Putamen (tissue), 1 donor: ENCODE measurements around the gene TBATA.

Experiments
- DNase-seq: peaks from one replicate; pipeline ENCODE4 v3.0.0-alpha.2; 2016; ENCODE audit warnings: low spot score

Gene TBATA

GRCh38 chr10:70743879-70744278, 41.3 kb downstream of the TBATA start:
- DNase-seq: no peak

DNA sequence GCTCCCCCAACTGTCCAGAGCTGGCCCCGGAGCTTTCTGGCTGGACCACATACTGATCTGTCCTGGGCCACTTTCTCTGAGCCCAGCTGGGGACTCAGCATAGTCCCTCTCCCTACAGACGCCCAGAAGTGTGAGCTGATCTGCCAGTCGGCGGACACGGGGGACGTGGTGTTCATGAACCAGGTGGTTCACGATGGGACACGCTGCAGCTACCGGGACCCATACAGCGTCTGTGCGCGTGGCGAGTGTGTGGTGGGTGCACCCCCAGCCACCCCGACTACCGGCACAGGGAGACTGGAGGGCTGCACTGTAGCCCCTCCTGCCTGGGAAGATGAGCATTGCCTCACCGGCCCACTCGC, 41.8 kb downstream of the TBATA start:
- no peak for DNase-seq

GRCh38 chr10:70742537-70743429, 42.4 kb downstream of the TBATA start:
- no peak for DNase-seq

DNA sequence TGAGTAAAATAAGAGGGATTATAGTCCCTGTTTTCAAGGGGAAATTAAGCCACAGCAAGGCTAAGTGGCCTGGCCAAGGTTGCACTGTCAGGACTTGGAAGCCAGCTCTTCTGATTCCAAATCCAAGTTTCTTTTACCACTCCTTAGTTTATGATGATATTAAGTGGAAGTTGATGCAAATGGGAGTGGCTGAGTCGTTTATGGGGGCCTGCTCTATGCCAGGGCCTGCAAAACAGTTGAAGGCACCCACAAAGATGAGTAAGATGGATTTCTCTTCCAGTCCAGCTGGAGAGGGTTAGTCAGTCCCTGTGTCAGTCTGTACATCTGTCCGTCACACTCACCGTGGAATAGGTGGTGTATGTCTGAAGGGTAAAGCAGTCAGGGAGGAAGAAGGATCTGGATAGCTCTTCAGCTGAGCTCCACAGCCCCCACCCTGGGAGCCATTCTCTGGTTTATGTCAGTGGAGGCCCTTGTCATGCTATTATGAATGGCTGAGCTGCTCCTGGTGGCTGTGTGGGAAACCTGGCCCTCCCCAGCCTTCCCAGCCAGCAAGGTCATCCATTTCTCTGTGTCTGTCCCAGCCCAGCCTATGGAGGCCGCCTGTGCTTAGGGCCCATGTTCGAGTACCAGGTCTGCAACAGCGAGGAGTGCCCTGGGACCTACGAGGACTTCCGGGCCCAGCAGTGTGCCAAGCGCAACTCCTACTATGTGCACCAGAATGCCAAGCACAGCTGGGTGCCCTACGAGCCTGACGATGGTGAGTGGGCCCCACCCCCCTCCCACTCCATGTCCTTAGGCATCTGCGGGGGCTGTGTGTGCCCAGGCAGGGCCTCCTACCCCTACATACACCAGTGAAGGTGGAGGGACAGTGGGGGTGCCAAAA, 44.5 kb downstream of the TBATA start:
- DNase-seq: no peak

- no peak for DNase-seq
Observed at GRCh38 chr10:70738761-70739121, 46.4 kb downstream of the TBATA start.

DNA sequence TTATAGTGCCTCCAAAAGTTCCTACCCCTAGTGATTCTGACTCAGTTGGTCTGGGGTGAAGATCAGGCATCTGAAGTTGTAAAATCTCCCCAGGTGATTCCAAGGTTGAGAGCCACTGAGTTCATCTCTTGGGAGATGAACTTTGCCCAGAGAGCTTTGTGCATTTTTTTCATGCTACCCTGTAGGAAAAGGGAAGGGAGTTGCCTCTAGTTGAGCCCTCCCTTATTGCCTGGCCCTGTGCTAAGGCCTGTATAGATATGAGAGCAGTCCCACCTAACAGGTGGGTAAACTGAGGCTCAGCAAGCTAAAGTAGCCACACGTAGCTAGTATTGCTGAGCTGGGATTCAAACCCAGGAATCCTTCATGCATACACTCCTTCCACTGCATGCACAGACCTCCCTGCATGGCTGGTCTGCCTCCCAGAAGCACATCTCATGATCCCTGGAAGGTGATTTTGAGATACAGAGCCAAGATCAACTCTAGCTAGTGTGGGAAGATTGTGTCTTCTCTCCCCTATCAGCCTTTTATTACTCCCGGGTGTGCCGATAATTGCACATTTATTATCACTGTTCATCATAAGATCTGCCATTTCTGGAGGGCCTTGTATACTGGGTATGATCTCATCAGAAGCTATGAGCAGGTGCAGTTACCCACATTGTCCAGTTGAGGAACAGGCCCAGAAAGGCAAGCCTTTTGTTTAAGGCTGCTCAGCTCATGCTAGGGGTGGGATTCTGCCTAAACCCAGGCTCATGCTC, 47.0 kb downstream of the TBATA start:
- DNase-seq: no peak

GRCh38 chr10:70737250-70737649, 47.9 kb downstream of the TBATA start:
- DNase-seq: no peak

DNA sequence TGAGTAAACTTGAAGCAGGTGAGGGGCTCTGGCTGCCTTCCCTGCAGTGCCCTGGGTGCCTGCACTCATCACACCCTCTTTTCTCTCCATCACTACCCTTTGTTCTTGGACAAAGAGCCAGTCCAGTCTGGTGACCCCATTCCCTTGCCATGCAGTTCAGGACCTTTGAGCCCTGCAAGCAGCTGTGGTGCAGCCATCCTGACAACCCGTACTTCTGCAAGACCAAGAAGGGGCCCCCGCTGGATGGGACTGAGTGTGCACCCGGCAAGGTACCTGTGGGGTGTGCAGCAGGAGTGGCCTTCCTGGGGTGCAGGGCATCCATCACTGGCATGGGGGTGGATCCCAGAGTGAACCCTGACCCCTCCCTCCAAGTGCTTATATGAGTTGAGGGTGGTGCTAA, 48.7 kb downstream of the TBATA start:
- DNase-seq: no peak

DNA sequence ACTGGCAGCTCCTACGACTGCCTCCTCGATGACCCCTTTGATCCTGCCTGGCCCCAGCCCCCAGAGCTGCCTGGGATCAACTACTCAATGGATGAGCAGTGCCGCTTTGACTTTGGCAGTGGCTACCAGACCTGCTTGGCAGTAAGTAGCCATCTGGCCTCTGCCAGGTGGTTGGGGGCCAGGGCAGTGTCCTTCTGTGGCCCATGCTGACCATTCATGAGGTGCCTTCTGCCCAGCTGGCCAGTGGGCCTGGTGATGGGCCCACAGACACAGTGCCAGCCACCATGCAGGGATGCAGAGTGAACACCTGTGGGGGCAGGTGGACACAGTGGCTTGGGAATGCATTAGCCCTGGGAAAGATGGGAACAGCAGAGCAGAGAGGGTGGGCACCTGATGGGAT, 50.0 kb downstream of the TBATA start:
- DNase-seq: no peak

- no peak for DNase-seq
Observed at GRCh38 chr10:70733051-70733450, 52.1 kb downstream of the TBATA start.

DNA sequence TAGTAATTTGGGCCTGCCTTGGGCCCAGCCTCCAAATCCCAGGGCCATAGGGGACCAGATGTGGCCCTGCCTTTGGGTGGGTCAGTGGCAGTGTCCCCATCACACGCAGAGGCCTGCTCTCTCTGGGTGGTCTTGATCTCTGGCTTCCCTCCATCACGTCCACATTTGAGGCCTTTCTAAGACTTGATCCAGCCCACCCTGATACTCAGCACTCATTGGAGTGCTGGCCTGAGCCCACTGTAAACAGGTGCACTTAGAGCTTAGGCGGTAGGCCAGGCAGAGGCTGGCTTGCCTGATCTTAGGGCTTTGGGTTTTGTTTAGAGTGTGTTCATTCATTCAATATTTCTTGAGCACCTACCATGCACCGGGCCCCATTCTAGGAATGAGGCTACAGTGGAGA, 52.6 kb downstream of the TBATA start:
- no peak for DNase-seq

GRCh38 chr10:70730955-70731354, 54.2 kb downstream of the TBATA start:
- DNase-seq: no peak

GRCh38 chr10:70729763-70730357, 55.3 kb downstream of the TBATA start:
- no peak for DNase-seq

DNA sequence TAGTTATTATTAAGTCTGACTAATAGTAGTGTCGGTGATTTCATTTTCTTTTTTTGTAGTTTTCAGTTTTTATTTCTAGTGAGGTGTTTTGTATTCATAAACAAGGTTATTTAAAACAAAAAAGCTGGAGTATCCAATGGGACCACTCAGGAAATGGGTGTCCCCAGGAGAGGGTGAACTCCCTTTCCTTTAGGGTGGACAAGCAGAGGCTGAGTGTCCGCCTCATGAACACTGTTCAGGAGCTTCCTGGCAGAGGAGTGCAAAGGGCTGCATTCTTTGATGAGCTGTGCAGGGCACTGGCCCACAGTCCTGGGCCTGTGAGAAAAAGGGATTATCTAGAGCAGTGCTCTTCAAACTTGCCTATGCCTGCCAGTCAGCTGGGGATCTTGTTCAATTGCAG, 56.8 kb downstream of the TBATA start:
- DNase-seq: no peak

GRCh38 chr10:70726909-70727495, 58.2 kb downstream of the TBATA start:
- DNase-seq: peak; percentile 75

GRCh38 chr10:70723771-70724170, 61.4 kb downstream of the TBATA start:
- DNase-seq: no peak

DNA sequence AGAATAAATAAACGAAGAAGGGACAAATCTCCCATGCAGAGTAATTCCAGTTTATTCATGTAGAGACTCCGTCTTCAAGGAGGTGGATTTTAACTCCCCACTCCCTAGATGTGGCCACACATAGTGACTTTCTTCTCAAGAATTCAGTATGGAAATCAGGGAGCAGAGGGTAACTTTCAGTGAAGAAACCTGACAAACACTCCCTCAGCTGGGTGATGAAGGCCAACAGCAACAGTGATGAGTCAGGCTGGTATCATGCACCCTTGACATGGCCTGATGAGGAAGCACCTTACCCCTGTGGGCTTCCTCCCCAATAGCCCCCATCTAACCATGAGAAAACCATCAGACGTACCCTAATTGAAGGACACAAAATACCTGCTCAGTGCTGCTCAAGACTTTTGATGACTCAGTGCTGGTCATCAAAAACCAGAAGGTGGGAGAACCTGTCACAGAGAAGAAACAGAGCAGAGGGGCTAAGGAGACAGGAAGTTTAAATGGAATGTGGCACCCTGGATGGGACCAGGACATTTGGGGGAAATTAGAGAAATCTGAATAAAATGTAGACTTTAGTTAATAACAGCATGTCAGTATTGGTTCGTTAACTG, 62.3 kb downstream of the TBATA start:
- no peak for DNase-seq
